Panc1 (cell line): ENCODE measurements around the gene MAGI2. TPM values are rescaled to one million over a fixed set of nuclear protein-coding genes. Genes with fewer than 3 reads are reported as not detected.
A peak's percentile ranks its signal among the peaks of the same experiment; 100 is the strongest.

Experiments used
- ATAC-seq: fragments of 200-7000 bp; cut with Tn5 transposase; 2 replicates; pipeline ENCODE4 v1.9.1; 2020; ENCODE audit warnings: mild to moderate bottlenecking, moderate library complexity
- BruUV-seq: library from RNA; stranded (reverse); fragments of 400-500 nt; replicated peaks from 2 replicates; lab custom pipeline; 2021; lab: Mats Ljungman, UMichigan
- CTCF ChIA-PET: fragments of 300-600 bp; sonication (Branson Sonifier 250); formaldehyde crosslinking; loops from one replicate; lab custom pipeline; 2022; ENCODE audit warnings: antibody characterized with exemption; lab: Charles Lee
- POLR2A ChIA-PET: fragments of 300-600 bp; sonication (Branson Sonifier 250); formaldehyde crosslinking; loops from one replicate; lab custom pipeline; 2022; ENCODE audit warnings: antibody characterized with exemption; lab: Charles Lee
- DNase-seq: peaks from one replicate; pipeline ENCODE4 v3.0.0-alpha.2; 2010; ENCODE audit warnings: low read depth, low spot score
- H3K27ac ChIP-seq: 2 replicates; pipeline ENCODE4 v1.5.1; 2011; ENCODE audit warnings: mild to moderate bottlenecking, low read length, inconsistent platforms
- H3K27me3 ChIP-seq: fragments of 200-500 bp; sonication (Bioruptor generic); 2 replicates; pipeline ENCODE4 v1.6.0; 2014; ENCODE audit warnings: low read length, inconsistent platforms; ENCODE audit not compliant: control insufficient read depth, insufficient read depth
- H3K36me3 ChIP-seq: fragments of 200-500 bp; sonication (Bioruptor generic); 2 replicates; pipeline ENCODE4 v1.5.1; 2014; ENCODE audit warnings: inconsistent platforms, mild to moderate bottlenecking, low read length, moderate library complexity; ENCODE audit not compliant: control insufficient read depth, insufficient read depth
- H3K4me1 ChIP-seq: 2 replicates; pipeline ENCODE4 v1.5.1; 2011; ENCODE audit warnings: inconsistent platforms, mild to moderate bottlenecking, low read length, moderate library complexity; ENCODE audit not compliant: control insufficient read depth, insufficient read depth
- H3K4me3 ChIP-seq, 2 experiments: 2 replicates each; pipeline ENCODE4 v1.5.1; 2011 to 2012; ENCODE audit warnings: low read depth in 2 of 2, low read length in 2 of 2, mild to moderate bottlenecking in 2 of 2, inconsistent platforms in 1 of 2, moderate library complexity in 1 of 2
- H3K9me3 ChIP-seq: fragments of 200-500 bp; sonication (Bioruptor generic); 2 replicates; pipeline ENCODE4 v1.5.1; 2014; ENCODE audit warnings: low read depth, mild to moderate bottlenecking, inconsistent platforms, low read length, moderate library complexity; ENCODE audit not compliant: control insufficient read depth, insufficient read depth
- CTCF ChIP-seq: fragments of 450-650 bp; IDR thresholded peaks from 2 replicates; pipeline ENCODE4 v1.5.1; 2017; ENCODE audit warnings: mild to moderate bottlenecking
- POLR2AphosphoS5 ChIP-seq: IDR thresholded peaks from 2 replicates; pipeline ENCODE4 v1.6.1; 2012; ENCODE audit warnings: mild to moderate bottlenecking, low read depth, low read length, moderate library complexity
- REST ChIP-seq, 2 experiments: IDR thresholded peaks; 2 replicates each; pipeline ENCODE4 v1.6.1; 2011 to 2012; ENCODE audit warnings: low read depth in 2 of 2, control low read depth in 1 of 2, low read length in 1 of 2, mild to moderate bottlenecking in 1 of 2, moderate library complexity in 1 of 2; ENCODE audit not compliant: insufficient read depth in 1 of 2
- SIN3A ChIP-seq: IDR thresholded peaks from 2 replicates; pipeline ENCODE4 v1.6.1; 2012; ENCODE audit warnings: low read depth, mild to moderate bottlenecking, low read length, moderate library complexity, borderline replicate concordance; ENCODE audit not compliant: insufficient read depth
- TCF7L2 ChIP-seq: IDR thresholded peaks from 2 replicates; pipeline ENCODE4 v1.6.1; 2011; ENCODE audit warnings: mild to moderate bottlenecking, low read depth, low read length, inconsistent platforms
- in situ Hi-C: cut with HindIII; loops from 2 replicates; pipeline ENCODE4 v1.10.0; 2016; ENCODE audit warnings: low sequenced_read_pairs, low pct_unique_long_range_greater_than_20kb
- intact Hi-C: fragments of 100-400 bp; cut with micrococcal nuclease; formaldehyde crosslinking; loops from one replicate; pipeline ENCODE4 v1.10.0; 2022; ENCODE audit not compliant: unreplicated experiment
- total RNA-seq: library from RNA; stranded (reverse); gene quantifications from one replicate; pipeline ENCODE4 v1.2.1, GENCODE V29; 2021; ENCODE audit not compliant: unreplicated experiment

MAGI2 gene
- total RNA-seq, 1 experiment from 2014 or later: 5.4 TPM

GRCh38 chr7:78770422-78771410, 682.8 kb downstream of the MAGI2 start:
- BruUV-seq: no TSS peak
- intact Hi-C loops (no loop called here), in situ Hi-C loops (no loop called here)

GRCh38 chr7:78769481-78770101, 683.9 kb downstream of the MAGI2 start:
- no peaks in the 10 kb centered on the region for H3K36me3 ChIP-seq
- CTCF ChIA-PET: no interaction called here
- no TSS peak for BruUV-seq
- POLR2A ChIA-PET: interaction anchor here (0.7 kb wide), 1 partner anchor 110 kb away, joined by 4 read pairs; no protein-coding TSS in a partner anchor
- H3K9me3 ChIP-seq: no peaks in the 10 kb centered on the region
- TF ChIP-seq SIN3A (no peak), CTCF (no peak), TCF7L2 (no peak), REST (IDR thresholded peaks at IDR 0.05; ENCODE audit: insufficient read depth in 1 of 2, low read depth in 2 of 2, low read length in 1 of 2) (no peak), POLR2AphosphoS5 (no peak)
- peaks cover 16% of the 10 kb centered on the region for H3K4me1 ChIP-seq
- in situ Hi-C loops: no loop called here
- intact Hi-C loops: no loop called here
- peaks cover 23% of the 10 kb centered on the region for H3K27me3 ChIP-seq
- no peak overlapping the region for H3K27ac ChIP-seq
- H3K4me3 ChIP-seq: peak overlapping the region; percentile 9 to 12; a peak in 3 of 4 replicates
- no peak for ATAC-seq
- DNase-seq: no peak

More at GRCh38 chr7:78770422-78771410, 682.8 kb downstream of the MAGI2 start:
- DNase-seq: no peak
- Histone ChIP-seq H3K4me1 (peaks cover 16% of the 10 kb centered on the region), H3K27me3 (peaks cover 23% of the 10 kb centered on the region), H3K4me3 (peak overlapping the region; percentile 28 to 39), H3K36me3 (no peaks in the 10 kb centered on the region), H3K27ac (peak overlapping the region; percentile 17; the same call in 1 of the 2 replicates), H3K9me3 (no peaks in the 10 kb centered on the region)
- 0 out of 2 replicates have a peak, but pooled peaks have one; percentile 66 for ATAC-seq
- POLR2A ChIA-PET: no interaction called here
- CTCF ChIA-PET: no interaction called here
- TF ChIP-seq TCF7L2: no peak
